GM23338 (cell line): ENCODE results near the gene WDSUB1. TPM values are rescaled to one million over a fixed set of nuclear protein-coding genes. Genes with fewer than 3 reads are reported as not detected.

Experiments used
- JUNB ChIP-seq: IDR thresholded peaks from one replicate; pipeline ENCODE4 v1.6.1; 2016; ENCODE audit warnings: antibody characterized with exemption; ENCODE audit not compliant: unreplicated experiment
- NANOG ChIP-seq: IDR thresholded peaks from 2 replicates; pipeline ENCODE4 v1.6.1; 2016; ENCODE audit warnings: antibody characterized with exemption, borderline replicate concordance
- POLR2AphosphoS5 ChIP-seq: IDR thresholded peaks from 2 replicates; pipeline ENCODE4 v1.6.1; 2016; ENCODE audit warnings: antibody characterized with exemption, low read depth
- polyA plus RNA-seq: library from polyadenylated mRNA; unstranded; fragments of >200 nt; fragmentation: Nextera tagmentation; extraction: Ambion mirVana; gene quantifications from 2 replicates; pipeline ENCODE4 v1.2.1, GENCODE V29; 2016
- total RNA-seq: library from RNA; depleted of rRNA; stranded (reverse); fragments of >200 nt; shearing (Covaris generic); gene quantifications from 2 replicates; pipeline ENCODE4 v1.2.3, GENCODE V29; 2014
- TF ChIP-seq, protein P1 (sequence below): fragments of 250-450 bp; sonication (Bioruptor Pico); IDR thresholded peaks from 2 replicates; pipeline ENCODE4 v1.5.0; 2020; ENCODE audit warnings: mild to moderate bottlenecking, moderate library complexity
- TF ChIP-seq, protein P2 (sequence below): IDR thresholded peaks from one replicate; pipeline ENCODE4 v1.6.1; 2018; ENCODE audit warnings: antibody characterized with exemption; ENCODE audit not compliant: unreplicated experiment
- TF ChIP-seq, protein P3 (sequence below): IDR thresholded peaks from 2 replicates; pipeline ENCODE4 v1.6.1; 2016; ENCODE audit warnings: antibody characterized with exemption

The WDSUB1 gene
- total and polyA plus RNA-seq, 2 experiments from 2014 or later = 9.9 to 12.2 TPM

DNA sequence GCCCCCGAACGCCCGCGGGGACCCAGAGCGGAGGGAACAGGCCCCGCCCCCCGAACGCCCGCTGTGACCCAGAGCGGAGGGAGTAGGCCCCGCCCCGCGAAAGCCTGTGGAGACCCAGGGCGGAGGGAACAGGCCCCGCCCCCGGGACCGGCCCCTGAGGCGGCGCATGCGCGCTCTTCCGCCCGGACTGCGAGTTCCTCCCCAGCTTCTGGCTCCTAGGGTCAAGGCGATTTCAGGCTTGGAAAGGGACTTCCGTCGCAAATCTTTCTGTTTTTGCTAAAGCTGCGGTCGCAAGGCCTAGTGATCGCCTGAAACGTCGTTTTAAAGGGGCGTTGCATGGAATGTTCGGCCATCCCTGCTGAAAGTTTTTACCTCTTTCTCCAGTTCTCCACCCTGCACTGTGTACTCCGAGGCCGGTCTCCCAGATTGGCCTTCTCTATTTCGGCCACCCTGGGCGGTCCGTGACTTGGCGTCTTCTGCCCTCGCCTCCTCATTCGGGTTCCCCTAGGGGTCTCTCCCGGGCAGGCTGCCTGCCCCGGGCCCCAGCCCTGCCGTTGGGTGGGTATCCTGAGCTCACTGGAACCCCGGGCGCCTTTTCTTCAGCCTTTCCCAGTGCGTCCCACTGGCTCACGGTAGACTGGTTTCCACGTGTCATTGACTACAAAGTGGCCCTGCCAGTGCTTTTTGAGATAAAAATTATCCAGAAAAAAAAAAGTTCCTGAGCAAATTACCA lies 372 bp upstream of the WDSUB1 start (continued):
- TF ChIP-seq, protein P1, sequence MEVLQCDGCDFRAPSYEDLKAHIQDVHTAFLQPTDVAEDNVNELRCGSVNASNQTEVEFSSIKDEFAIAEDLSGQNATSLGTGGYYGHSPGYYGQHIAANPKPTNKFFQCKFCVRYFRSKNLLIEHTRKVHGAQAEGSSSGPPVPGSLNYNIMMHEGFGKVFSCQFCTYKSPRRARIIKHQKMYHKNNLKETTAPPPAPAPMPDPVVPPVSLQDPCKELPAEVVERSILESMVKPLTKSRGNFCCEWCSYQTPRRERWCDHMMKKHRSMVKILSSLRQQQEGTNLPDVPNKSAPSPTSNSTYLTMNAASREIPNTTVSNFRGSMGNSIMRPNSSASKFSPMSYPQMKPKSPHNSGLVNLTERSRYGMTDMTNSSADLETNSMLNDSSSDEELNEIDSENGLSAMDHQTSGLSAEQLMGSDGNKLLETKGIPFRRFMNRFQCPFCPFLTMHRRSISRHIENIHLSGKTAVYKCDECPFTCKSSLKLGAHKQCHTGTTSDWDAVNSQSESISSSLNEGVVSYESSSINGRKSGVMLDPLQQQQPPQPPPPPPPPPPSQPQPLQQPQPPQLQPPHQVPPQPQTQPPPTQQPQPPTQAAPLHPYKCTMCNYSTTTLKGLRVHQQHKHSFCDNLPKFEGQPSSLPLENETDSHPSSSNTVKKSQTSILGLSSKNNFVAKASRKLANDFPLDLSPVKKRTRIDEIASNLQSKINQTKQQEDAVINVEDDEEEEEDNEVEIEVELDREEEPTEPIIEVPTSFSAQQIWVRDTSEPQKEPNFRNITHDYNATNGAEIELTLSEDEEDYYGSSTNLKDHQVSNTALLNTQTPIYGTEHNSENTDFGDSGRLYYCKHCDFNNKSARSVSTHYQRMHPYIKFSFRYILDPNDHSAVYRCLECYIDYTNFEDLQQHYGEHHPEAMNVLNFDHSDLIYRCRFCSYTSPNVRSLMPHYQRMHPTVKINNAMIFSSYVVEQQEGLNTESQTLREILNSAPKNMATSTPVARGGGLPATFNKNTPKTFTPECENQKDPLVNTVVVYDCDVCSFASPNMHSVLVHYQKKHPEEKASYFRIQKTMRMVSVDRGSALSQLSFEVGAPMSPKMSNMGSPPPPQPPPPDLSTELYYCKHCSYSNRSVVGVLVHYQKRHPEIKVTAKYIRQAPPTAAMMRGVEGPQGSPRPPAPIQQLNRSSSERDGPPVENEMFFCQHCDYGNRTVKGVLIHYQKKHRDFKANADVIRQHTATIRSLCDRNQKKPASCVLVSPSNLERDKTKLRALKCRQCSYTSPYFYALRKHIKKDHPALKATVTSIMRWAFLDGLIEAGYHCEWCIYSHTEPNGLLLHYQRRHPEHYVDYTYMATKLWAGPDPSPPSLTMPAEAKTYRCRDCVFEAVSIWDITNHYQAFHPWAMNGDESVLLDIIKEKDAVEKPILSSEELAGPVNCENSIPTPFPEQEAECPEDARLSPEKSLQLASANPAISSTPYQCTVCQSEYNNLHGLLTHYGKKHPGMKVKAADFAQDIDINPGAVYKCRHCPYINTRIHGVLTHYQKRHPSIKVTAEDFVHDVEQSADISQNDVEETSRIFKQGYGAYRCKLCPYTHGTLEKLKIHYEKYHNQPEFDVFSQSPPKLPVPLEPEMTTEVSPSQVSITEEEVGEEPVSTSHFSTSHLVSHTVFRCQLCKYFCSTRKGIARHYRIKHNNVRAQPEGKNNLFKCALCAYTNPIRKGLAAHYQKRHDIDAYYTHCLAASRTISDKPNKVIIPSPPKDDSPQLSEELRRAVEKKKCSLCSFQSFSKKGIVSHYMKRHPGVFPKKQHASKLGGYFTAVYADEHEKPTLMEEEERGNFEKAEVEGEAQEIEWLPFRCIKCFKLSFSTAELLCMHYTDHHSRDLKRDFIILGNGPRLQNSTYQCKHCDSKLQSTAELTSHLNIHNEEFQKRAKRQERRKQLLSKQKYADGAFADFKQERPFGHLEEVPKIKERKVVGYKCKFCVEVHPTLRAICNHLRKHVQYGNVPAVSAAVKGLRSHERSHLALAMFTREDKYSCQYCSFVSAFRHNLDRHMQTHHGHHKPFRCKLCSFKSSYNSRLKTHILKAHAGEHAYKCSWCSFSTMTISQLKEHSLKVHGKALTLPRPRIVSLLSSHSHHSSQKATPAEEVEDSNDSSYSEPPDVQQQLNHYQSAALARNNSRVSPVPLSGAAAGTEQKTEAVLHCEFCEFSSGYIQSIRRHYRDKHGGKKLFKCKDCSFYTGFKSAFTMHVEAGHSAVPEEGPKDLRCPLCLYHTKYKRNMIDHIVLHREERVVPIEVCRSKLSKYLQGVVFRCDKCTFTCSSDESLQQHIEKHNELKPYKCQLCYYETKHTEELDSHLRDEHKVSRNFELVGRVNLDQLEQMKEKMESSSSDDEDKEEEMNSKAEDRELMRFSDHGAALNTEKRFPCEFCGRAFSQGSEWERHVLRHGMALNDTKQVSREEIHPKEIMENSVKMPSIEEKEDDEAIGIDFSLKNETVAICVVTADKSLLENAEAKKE (CRISPR knock-in tag) = no peak
- TF ChIP-seq JUNB (no peak), NANOG (no peak), POLR2AphosphoS5 (peak; percentile 93)
- TF ChIP-seq, protein P2, sequence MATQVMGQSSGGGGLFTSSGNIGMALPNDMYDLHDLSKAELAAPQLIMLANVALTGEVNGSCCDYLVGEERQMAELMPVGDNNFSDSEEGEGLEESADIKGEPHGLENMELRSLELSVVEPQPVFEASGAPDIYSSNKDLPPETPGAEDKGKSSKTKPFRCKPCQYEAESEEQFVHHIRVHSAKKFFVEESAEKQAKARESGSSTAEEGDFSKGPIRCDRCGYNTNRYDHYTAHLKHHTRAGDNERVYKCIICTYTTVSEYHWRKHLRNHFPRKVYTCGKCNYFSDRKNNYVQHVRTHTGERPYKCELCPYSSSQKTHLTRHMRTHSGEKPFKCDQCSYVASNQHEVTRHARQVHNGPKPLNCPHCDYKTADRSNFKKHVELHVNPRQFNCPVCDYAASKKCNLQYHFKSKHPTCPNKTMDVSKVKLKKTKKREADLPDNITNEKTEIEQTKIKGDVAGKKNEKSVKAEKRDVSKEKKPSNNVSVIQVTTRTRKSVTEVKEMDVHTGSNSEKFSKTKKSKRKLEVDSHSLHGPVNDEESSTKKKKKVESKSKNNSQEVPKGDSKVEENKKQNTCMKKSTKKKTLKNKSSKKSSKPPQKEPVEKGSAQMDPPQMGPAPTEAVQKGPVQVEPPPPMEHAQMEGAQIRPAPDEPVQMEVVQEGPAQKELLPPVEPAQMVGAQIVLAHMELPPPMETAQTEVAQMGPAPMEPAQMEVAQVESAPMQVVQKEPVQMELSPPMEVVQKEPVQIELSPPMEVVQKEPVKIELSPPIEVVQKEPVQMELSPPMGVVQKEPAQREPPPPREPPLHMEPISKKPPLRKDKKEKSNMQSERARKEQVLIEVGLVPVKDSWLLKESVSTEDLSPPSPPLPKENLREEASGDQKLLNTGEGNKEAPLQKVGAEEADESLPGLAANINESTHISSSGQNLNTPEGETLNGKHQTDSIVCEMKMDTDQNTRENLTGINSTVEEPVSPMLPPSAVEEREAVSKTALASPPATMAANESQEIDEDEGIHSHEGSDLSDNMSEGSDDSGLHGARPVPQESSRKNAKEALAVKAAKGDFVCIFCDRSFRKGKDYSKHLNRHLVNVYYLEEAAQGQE = no peak
- TF ChIP-seq, protein P3, sequence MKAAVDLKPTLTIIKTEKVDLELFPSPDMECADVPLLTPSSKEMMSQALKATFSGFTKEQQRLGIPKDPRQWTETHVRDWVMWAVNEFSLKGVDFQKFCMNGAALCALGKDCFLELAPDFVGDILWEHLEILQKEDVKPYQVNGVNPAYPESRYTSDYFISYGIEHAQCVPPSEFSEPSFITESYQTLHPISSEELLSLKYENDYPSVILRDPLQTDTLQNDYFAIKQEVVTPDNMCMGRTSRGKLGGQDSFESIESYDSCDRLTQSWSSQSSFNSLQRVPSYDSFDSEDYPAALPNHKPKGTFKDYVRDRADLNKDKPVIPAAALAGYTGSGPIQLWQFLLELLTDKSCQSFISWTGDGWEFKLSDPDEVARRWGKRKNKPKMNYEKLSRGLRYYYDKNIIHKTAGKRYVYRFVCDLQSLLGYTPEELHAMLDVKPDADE = peak; percentile 63; the same call in 1 of the 2 replicates
